H1 (cell line): Measurements from ENCODE around the gene LDLRAD3. TPM values are rescaled to one million over a fixed set of nuclear protein-coding genes. Genes with fewer than 3 reads are reported as not detected.

Experiments used
- CTCF ChIA-PET: fragments of 300-600 bp; sonication (Branson Sonifier 250); formaldehyde crosslinking; loops from one replicate; lab custom pipeline; 2021; ENCODE audit not compliant: partially characterized antibody; lab: Charles Lee
- POLR2A ChIA-PET: fragments of 300-600 bp; sonication (Branson Sonifier 250); formaldehyde crosslinking; loops from one replicate; lab custom pipeline; 2021; ENCODE audit warnings: inconsistent platforms; ENCODE audit not compliant: partially characterized antibody; lab: Charles Lee
- DNase-seq, 2 experiments: peaks; one replicate each; pipeline versions ENCODE4 v3.0.0 to v3.0.0-alpha.2; 2010 to 2022; ENCODE audit warnings: low spot score in 2 of 2, low read depth in 1 of 2, mixed read lengths in 1 of 2
- FAIRE-seq: peaks from 2 replicates; lab custom pipeline; 2011; peaks lifted over from hg19 to GRCh38; lab: Jason Lieb, UNC
- H2AFZ ChIP-seq: 2 replicates; pipeline ENCODE4 v1.8.1; 2012; ENCODE audit warnings: low read length, inconsistent platforms
- H2AK5ac ChIP-seq: 2 replicates; pipeline ENCODE4 v1.6.1; 2013; ENCODE audit warnings: low read depth, low read length
- H2BK120ac ChIP-seq: replicated peaks from 2 replicates; pipeline ENCODE3; 2013; ENCODE audit warnings: low read depth, low read length, inconsistent platforms
- H2BK12ac ChIP-seq: 2 replicates; pipeline ENCODE4 v1.6.1; 2013; ENCODE audit warnings: low read depth, low read length
- H2BK15ac ChIP-seq: 2 replicates; pipeline ENCODE4 v1.6.1; 2013; ENCODE audit warnings: low read length
- H2BK20ac ChIP-seq: 2 replicates; pipeline ENCODE4 v1.6.1; 2013; ENCODE audit warnings: low read length
- H2BK5ac ChIP-seq: 2 replicates; pipeline ENCODE4 v1.6.1; 2013; ENCODE audit warnings: low read depth, low read length
- H3K14ac ChIP-seq: 2 replicates; pipeline ENCODE4 v1.6.1; 2013; ENCODE audit warnings: inconsistent platforms; ENCODE audit not compliant: insufficient read length
- H3K18ac ChIP-seq: 2 replicates; pipeline ENCODE4 v1.6.1; 2013; ENCODE audit warnings: low read length; ENCODE audit errors: extremely low read depth
- H3K23ac ChIP-seq: 2 replicates; pipeline ENCODE4 v1.6.1; 2013; ENCODE audit warnings: inconsistent platforms; ENCODE audit not compliant: insufficient read length
- H3K23me2 ChIP-seq: 2 replicates; pipeline ENCODE4 v1.6.1; 2013; ENCODE audit warnings: low read depth, low read length
- H3K27ac ChIP-seq: 2 replicates; pipeline ENCODE4 v1.6.1; 2011; ENCODE audit warnings: low read depth, low read length, inconsistent platforms
- H3K27me3 ChIP-seq, 4 experiments: replicated peaks in 1 of 4; 1 replicate in 1 of 4; 2 replicates in 3 of 4; pipeline versions ENCODE4 v1.6.1 to v1.8.1; 2011 to 2013; ENCODE audit warnings: low read length in 3 of 4, mild to moderate bottlenecking in 3 of 4, inconsistent platforms in 2 of 4, mixed read lengths in 2 of 4, moderate library complexity in 1 of 4; ENCODE audit not compliant: control insufficient read depth in 3 of 4, insufficient read depth in 3 of 4; ENCODE audit errors: extremely low read depth in 1 of 4
- H3K36me3 ChIP-seq, 4 experiments: 2 replicates each; pipeline versions ENCODE4 v1.6.1 to v1.8.1; 2011 to 2013; ENCODE audit warnings: mild to moderate bottlenecking in 4 of 4, low read length in 3 of 4, moderate library complexity in 2 of 4, control low read depth in 1 of 4, inconsistent platforms in 1 of 4; ENCODE audit not compliant: insufficient read depth in 4 of 4, control insufficient read depth in 2 of 4
- H3K4ac ChIP-seq: replicated peaks from 2 replicates; pipeline ENCODE3; 2013; ENCODE audit warnings: low read length, low read depth, mixed read lengths, inconsistent platforms; ENCODE audit not compliant: insufficient read length
- H3K4me1 ChIP-seq, 4 experiments: replicated peaks in 1 of 4; 1 replicate in 1 of 4; 2 replicates in 3 of 4; pipeline versions ENCODE4 v1.6.1 to v1.8.1; 2011 to 2013; ENCODE audit warnings: low read length in 3 of 4, inconsistent platforms in 2 of 4, mixed read lengths in 1 of 4; ENCODE audit not compliant: insufficient read depth in 4 of 4, control insufficient read depth in 3 of 4
- H3K4me2 ChIP-seq, 2 experiments: 2 replicates each; pipeline versions ENCODE4 v1.6.1 to v1.8.1; 2011 to 2013; ENCODE audit warnings: low read depth in 2 of 2, low read length in 2 of 2, control low read depth in 1 of 2, inconsistent platforms in 1 of 2, mild to moderate bottlenecking in 1 of 2; ENCODE audit not compliant: insufficient read depth in 1 of 2
- H3K4me3 ChIP-seq, 4 experiments: fragments of 200-600, 300-600 bp in 1 of 4; sonication (generic), shearing (Covaris generic), sonication (Bioruptor Twin) in 1 of 4; 2 replicates each; pipeline versions ENCODE4 v1.5.1 to v1.8.1; 2011 to 2016; ENCODE audit warnings: low read length in 4 of 4, low read depth in 3 of 4, control low read depth in 2 of 4, inconsistent platforms in 2 of 4, mild to moderate bottlenecking in 2 of 4, mixed read lengths in 1 of 4, moderate library complexity in 1 of 4; ENCODE audit not compliant: insufficient read depth in 2 of 4; ENCODE audit errors: extremely low read depth in 1 of 4
- H3K56ac ChIP-seq: replicated peaks from 2 replicates; pipeline ENCODE3; 2013; ENCODE audit warnings: low read depth, mild to moderate bottlenecking, mixed read lengths, low read length, inconsistent platforms; ENCODE audit not compliant: insufficient read length
- H3K79me1 ChIP-seq: 2 replicates; pipeline ENCODE4 v1.6.1; 2013; ENCODE audit warnings: low read depth, low read length, control low read depth
- H3K79me2 ChIP-seq, 2 experiments: 2 replicates each; pipeline versions ENCODE4 v1.6.1 to v1.8.1; 2012 to 2013; ENCODE audit warnings: low read length in 2 of 2, mild to moderate bottlenecking in 2 of 2, inconsistent platforms in 1 of 2; ENCODE audit not compliant: insufficient read depth in 2 of 2, control insufficient read depth in 1 of 2
- H3K9ac ChIP-seq, 4 experiments: replicated peaks in 1 of 4; 1 replicate in 1 of 4; 2 replicates in 3 of 4; pipeline versions ENCODE4 v1.6.1 to v1.8.1; 2011 to 2013; ENCODE audit warnings: low read depth in 3 of 4, low read length in 3 of 4, control low read depth in 2 of 4, mild to moderate bottlenecking in 2 of 4, moderate library complexity in 2 of 4, inconsistent platforms in 1 of 4; ENCODE audit errors: extremely low read depth in 1 of 4
- H3K9me3 ChIP-seq, 2 experiments: 2 replicates each; pipeline versions ENCODE4 v1.6.1 to v1.8.1; 2012 to 2013; ENCODE audit warnings: mild to moderate bottlenecking in 2 of 2, moderate library complexity in 2 of 2, control low read depth in 1 of 2, inconsistent platforms in 1 of 2, low read depth in 1 of 2, low read length in 1 of 2, mixed read lengths in 1 of 2; ENCODE audit not compliant: insufficient read depth in 2 of 2
- H4K20me1 ChIP-seq, 2 experiments: replicated peaks in 1 of 2; 2 replicates each; pipeline versions ENCODE3 to v1.8.1; 2011 to 2013; ENCODE audit warnings: inconsistent platforms in 2 of 2, low read length in 2 of 2, mild to moderate bottlenecking in 1 of 2; ENCODE audit not compliant: insufficient read depth in 2 of 2, control insufficient read depth in 1 of 2
- H4K5ac ChIP-seq: 2 replicates; pipeline ENCODE4 v1.6.1; 2013; ENCODE audit warnings: low read length, low read depth, mixed read lengths, inconsistent platforms; ENCODE audit not compliant: insufficient read length
- H4K8ac ChIP-seq: 2 replicates; pipeline ENCODE4 v1.8.0; 2013; ENCODE audit warnings: mild to moderate bottlenecking, moderate library complexity, low read length, inconsistent platforms; ENCODE audit not compliant: insufficient read depth; ENCODE audit errors: extremely low read depth
- H4K91ac ChIP-seq: replicated peaks from 2 replicates; pipeline ENCODE3; 2013; ENCODE audit warnings: low read length, mixed read lengths, inconsistent platforms; ENCODE audit not compliant: insufficient read length
- CEBPB ChIP-seq: IDR thresholded peaks from 2 replicates; pipeline ENCODE4 v1.6.1; 2012; ENCODE audit warnings: low read depth, low read length
- POLR2A ChIP-seq, 2 experiments: IDR thresholded peaks; 1 replicate in 1 of 2; 2 replicates in 1 of 2; pipeline ENCODE4 v1.6.1; 2011; ENCODE audit warnings: low read depth in 2 of 2, low read length in 2 of 2, mild to moderate bottlenecking in 2 of 2; ENCODE audit errors: control extremely low read depth in 1 of 2
- POLR2AphosphoS5 ChIP-seq: IDR thresholded peaks from 2 replicates; pipeline ENCODE4 v1.6.1; 2011; ENCODE audit warnings: low read depth, low read length
- RBBP5 ChIP-seq: IDR thresholded peaks from 2 replicates; pipeline ENCODE4 v1.7.1; 2012; ENCODE audit warnings: low read depth, mild to moderate bottlenecking, inconsistent platforms, low read length, moderate library complexity, borderline replicate concordance
- SP1 ChIP-seq: IDR thresholded peaks from 2 replicates; pipeline ENCODE4 v1.6.1; 2011; ENCODE audit warnings: low read depth, low read length
- TCF12 ChIP-seq: IDR thresholded peaks from 2 replicates; pipeline ENCODE4 v1.6.1; 2011; ENCODE audit warnings: low read depth, mild to moderate bottlenecking, low read length
- WGBS, 2 experiments: shearing (Covaris generic) in 1 of 2; methylation state at CpG; one replicate each; pipeline versions ENCODE4 v1.1.6 to v1.1.7; 2013 to 2015; ENCODE audit warnings: low lambda C conversion rate in 2 of 2, mixed read lengths in 2 of 2, inconsistent platforms in 1 of 2, low coverage in 1 of 2, missing lambda C conversion rate in 1 of 2; ENCODE audit not compliant: insufficient replicate concordance in 2 of 2, insufficient coverage in 1 of 2, insufficient read length in 1 of 2; ENCODE audit errors: extremely low coverage in 1 of 2, missing lambda C conversion rate in 1 of 2; 5-methylcytosine and 5-hydroxymethylcytosine counted together
- polyA plus RNA-seq, 7 experiments: library from polyadenylated mRNA; depleted of rRNA in 3 of 7; stranded (reverse) in 5 of 7; unstranded in 2 of 7; fragments of >200 nt in 5 of 7; fragments of 200-250 nt in 2 of 7; gene quantifications; 1 replicate in 5 of 7; 2 replicates in 1 of 7; 4 replicates in 1 of 7; pipeline versions ENCODE4 v1.2.1 to v1.2.3, GENCODE V29; 2011 to 2013; ENCODE audit warnings: missing spikeins in 2 of 7, mixed read lengths in 2 of 7
- total RNA-seq: library from RNA; stranded (reverse); fragmentation: NEBNext Ultra II Directional; extraction: Animal tissue kit (Norgen Biotek cat#: 25700); gene quantifications from 2 replicates; pipeline ENCODE4 v1.2.1, GENCODE V29; 2021

LDLRAD3 gene
- total and polyA plus RNA-seq, 2 of the 8 experiments (the other 6 are each of a cell fraction or from before 2014, with no cell fraction given): 18.6 to 22.8 TPM

- Histone ChIP-seq H3K79me2 (0 out of 4 replicates have a peak, but pooled peaks cover 0 to 5% of the 10 kb centered on the region in 2 experiments), H3K56ac (no peak overlapping the region), H4K91ac (peak overlapping the region; percentile 20), H3K27me3 (no peaks in the 10 kb centered on the region), H2BK15ac (no peak overlapping the region), H3K27ac (no peak overlapping the region), H3K14ac (no peak overlapping the region), H3K4ac (no peak overlapping the region), H2BK20ac (no peak overlapping the region; the same call in 1 of the 2 replicates), H3K23me2 (no peaks in the 10 kb centered on the region), H3K4me1 (peaks cover 1 to 9% (median 4%) of the 10 kb centered on the region in 4 experiments), H2BK5ac (no peak overlapping the region), H2BK120ac (no peak overlapping the region), H2AK5ac (no peak overlapping the region), H2AFZ (no peak overlapping the region), H3K79me1 (no peaks in the 10 kb centered on the region), H3K4me3 (no peak overlapping the region), H3K23ac (no peak overlapping the region), H3K9me3 (peaks cover 12 to 18% of the 10 kb centered on the region in 2 experiments), H2BK12ac (no peak overlapping the region), H4K5ac (no peak overlapping the region), H3K9ac (no peak overlapping the region), H3K4me2 (no peak overlapping the region), H3K36me3 (peaks cover 0 to 24% (median 8%) of the 10 kb centered on the region in 4 experiments; a peak in 3 of 8 replicates), H4K20me1 (no peaks in the 10 kb centered on the region), H4K8ac (no peak overlapping the region), H3K18ac (no peak overlapping the region)
- CTCF ChIA-PET: interaction anchor here (0.6 to 2.3 kb wide), 10 partner anchors 9 to 316 kb away, joined by 3 to 10 read pairs (median 4); no protein-coding TSS in a partner anchor
- WGBS, 2 experiments: 89% methylated on average over 6 of the region's 6 CpGs; no CpG with 5 or more reads in 1 of the 2 experiments
- POLR2A ChIA-PET: no interaction called here
- TF ChIP-seq SP1 (no peak), CEBPB (no peak), POLR2A (IDR thresholded peaks at IDR 0.05; ENCODE audit: control extremely low read depth in 1 of 2, low read depth in 2 of 2, low read length in 2 of 2) (no peak), TCF12 (no peak), RBBP5 (no peak), POLR2AphosphoS5 (no peak)
- no peak for FAIRE-seq
- no peak for DNase-seq
Observed at GRCh38 chr11:36116161-36116560, 172.3 kb downstream of the LDLRAD3 start.
